HL-60 (cell line): ENCODE results near the gene GCNT1.

Source experiments
- DNase-seq, 2 experiments: peaks; one replicate each; pipeline ENCODE4 v3.0.0-alpha.2; 2010 to 2020; ENCODE audit warnings: low read depth in 1 of 2, low spot score in 1 of 2
- H3K27ac ChIP-seq: fragments of 250-450 bp; sonication (Bioruptor Pico); replicated peaks from 2 replicates; pipeline ENCODE4 v1.5.1; 2020; ENCODE audit warnings: mild to moderate bottlenecking, moderate library complexity
- H3K27me3 ChIP-seq: fragments of 250-450 bp; sonication (Bioruptor Pico); 2 replicates; pipeline ENCODE4 v1.5.1; 2021; ENCODE audit warnings: mild to moderate bottlenecking, moderate library complexity; ENCODE audit not compliant: insufficient read depth, poor library complexity, severe bottlenecking
- H3K4me3 ChIP-seq: replicated peaks from 2 replicates; pipeline ENCODE4 v1.5.1; 2011; ENCODE audit warnings: mild to moderate bottlenecking, control low read depth, low read length; ENCODE audit not compliant: insufficient read depth
- GABPA ChIP-seq: IDR thresholded peaks from 2 replicates; pipeline ENCODE4 v1.6.1; 2012; ENCODE audit warnings: low read depth
- POLR2AphosphoS5 ChIP-seq: IDR thresholded peaks from 2 replicates; pipeline ENCODE4 v1.6.1; 2012; ENCODE audit warnings: low read depth
- SPI1 ChIP-seq: IDR thresholded peaks from 2 replicates; pipeline ENCODE4 v1.6.1; 2012; ENCODE audit warnings: low read depth, mild to moderate bottlenecking, borderline replicate concordance
- TF ChIP-seq, protein P1 (sequence below): IDR thresholded peaks from 2 replicates; pipeline ENCODE4 v1.6.1; 2012; ENCODE audit warnings: low read depth; ENCODE audit not compliant: insufficient replicate concordance
- TF ChIP-seq, protein P2 (sequence below): IDR thresholded peaks from one replicate; pipeline ENCODE4 v1.5.1; 2011; ENCODE audit warnings: low read length, control low read depth, inconsistent platforms; ENCODE audit not compliant: insufficient read depth

Gene GCNT1

DNA sequence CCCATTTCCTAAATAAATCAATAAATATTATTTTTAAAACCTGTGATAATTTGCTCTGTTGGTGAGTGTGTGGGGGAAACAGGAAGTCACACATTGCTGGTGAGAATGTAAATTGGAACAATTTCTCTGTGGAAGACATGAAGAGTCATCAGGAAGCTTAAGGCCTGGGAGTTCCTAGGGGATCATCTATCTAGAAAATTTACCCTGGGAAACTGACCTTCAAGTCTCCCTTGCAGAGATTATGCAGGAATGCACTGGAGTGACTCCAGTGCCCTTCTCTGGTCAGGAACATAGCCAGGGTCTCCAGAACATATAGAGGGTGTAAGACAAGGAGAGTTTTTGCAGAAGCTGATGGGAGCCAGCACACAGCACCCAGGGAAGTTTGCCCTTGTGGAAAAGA lies 13.0 kb upstream of the GCNT1 start:
- TF ChIP-seq GABPA (no peak), POLR2AphosphoS5 (no peak), SPI1 (peak; percentile 51; the same call in 1 of the 2 replicates)
- TF ChIP-seq, protein P1, sequence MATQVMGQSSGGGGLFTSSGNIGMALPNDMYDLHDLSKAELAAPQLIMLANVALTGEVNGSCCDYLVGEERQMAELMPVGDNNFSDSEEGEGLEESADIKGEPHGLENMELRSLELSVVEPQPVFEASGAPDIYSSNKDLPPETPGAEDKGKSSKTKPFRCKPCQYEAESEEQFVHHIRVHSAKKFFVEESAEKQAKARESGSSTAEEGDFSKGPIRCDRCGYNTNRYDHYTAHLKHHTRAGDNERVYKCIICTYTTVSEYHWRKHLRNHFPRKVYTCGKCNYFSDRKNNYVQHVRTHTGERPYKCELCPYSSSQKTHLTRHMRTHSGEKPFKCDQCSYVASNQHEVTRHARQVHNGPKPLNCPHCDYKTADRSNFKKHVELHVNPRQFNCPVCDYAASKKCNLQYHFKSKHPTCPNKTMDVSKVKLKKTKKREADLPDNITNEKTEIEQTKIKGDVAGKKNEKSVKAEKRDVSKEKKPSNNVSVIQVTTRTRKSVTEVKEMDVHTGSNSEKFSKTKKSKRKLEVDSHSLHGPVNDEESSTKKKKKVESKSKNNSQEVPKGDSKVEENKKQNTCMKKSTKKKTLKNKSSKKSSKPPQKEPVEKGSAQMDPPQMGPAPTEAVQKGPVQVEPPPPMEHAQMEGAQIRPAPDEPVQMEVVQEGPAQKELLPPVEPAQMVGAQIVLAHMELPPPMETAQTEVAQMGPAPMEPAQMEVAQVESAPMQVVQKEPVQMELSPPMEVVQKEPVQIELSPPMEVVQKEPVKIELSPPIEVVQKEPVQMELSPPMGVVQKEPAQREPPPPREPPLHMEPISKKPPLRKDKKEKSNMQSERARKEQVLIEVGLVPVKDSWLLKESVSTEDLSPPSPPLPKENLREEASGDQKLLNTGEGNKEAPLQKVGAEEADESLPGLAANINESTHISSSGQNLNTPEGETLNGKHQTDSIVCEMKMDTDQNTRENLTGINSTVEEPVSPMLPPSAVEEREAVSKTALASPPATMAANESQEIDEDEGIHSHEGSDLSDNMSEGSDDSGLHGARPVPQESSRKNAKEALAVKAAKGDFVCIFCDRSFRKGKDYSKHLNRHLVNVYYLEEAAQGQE, result no peak
- TF ChIP-seq, protein P2, sequence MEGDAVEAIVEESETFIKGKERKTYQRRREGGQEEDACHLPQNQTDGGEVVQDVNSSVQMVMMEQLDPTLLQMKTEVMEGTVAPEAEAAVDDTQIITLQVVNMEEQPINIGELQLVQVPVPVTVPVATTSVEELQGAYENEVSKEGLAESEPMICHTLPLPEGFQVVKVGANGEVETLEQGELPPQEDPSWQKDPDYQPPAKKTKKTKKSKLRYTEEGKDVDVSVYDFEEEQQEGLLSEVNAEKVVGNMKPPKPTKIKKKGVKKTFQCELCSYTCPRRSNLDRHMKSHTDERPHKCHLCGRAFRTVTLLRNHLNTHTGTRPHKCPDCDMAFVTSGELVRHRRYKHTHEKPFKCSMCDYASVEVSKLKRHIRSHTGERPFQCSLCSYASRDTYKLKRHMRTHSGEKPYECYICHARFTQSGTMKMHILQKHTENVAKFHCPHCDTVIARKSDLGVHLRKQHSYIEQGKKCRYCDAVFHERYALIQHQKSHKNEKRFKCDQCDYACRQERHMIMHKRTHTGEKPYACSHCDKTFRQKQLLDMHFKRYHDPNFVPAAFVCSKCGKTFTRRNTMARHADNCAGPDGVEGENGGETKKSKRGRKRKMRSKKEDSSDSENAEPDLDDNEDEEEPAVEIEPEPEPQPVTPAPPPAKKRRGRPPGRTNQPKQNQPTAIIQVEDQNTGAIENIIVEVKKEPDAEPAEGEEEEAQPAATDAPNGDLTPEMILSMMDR, result no peak
- Histone ChIP-seq H3K27me3 (no peaks in the 10 kb centered on the region), H3K4me3 (no peak overlapping the region), H3K27ac (no peak overlapping the region)
- no peak for DNase-seq

DNA sequence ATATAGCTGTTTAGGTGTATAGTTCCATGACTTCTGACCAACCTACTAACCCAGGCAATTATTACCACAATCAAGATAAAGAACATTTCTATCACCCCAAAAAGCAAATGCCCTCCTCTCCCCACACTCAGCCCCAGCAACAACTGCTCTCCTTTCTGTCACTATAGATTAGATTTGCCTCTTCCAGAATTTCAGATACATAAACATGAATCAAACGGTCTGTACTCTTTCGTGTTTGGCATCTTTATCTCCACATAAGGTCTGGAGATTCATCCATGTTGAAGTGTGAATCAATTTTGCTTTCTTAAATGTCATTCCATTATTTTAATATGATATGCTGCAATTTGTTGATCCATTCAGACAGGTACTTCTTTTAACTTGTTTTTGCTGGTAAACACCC lies 10.5 kb upstream of the GCNT1 start:
- TF ChIP-seq SPI1 (no peak), GABPA (no peak), POLR2AphosphoS5 (no peak)
- TF ChIP-seq, protein P1, result no peak
- TF ChIP-seq, protein P2, result no peak
- Histone ChIP-seq H3K27ac (no peak overlapping the region), H3K4me3 (no peak overlapping the region), H3K27me3 (no peaks in the 10 kb centered on the region)
- DNase-seq, result no peak

DNA sequence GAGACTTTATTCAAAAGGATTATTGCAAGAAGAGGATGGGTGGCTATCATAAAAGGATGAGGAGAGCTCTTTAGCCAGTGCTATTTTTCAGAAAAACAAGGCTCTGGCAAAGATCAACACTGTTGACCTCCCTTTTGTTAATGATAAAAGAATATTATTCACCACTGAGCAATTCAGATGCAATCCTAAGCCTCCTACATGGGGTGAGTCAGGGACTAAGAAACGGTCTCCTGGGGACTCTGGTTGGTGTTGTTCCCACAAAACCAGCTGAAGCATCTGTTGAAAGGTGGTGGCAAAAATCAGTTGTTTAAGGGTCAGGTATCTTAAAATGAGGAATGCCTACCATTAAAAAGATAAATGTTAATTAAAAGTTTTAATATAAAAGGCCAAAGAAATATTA lies 7.7 kb upstream of the GCNT1 start:
- no peak overlapping the region for H3K4me3 ChIP-seq
- DNase-seq, result no peak
- no peaks in the 10 kb centered on the region for H3K27me3 ChIP-seq
- no peak overlapping the region for H3K27ac ChIP-seq
- TF ChIP-seq SPI1, result no peak
- TF ChIP-seq POLR2AphosphoS5, result no peak
- TF ChIP-seq, protein P2, result no peak

DNA sequence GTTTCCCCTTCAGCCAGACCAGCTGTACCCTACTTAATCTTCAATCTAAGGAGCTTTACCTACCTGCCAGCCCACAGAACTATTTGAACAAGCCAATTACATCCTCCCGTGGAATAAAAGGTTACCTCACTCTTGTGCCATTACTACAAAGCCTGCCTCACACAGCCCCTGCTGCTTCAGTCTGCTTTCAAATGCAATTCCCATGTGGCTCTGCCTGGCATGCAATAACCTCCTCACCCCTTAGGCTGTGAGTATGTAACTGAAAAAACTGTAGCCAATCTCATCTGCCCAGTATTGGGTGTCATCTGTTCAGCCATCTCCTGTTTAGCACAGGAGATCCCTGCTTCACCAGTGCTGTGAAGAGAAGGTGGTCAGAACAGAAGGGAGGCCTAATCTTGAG lies 6.1 kb upstream of the GCNT1 start:
- H3K27ac ChIP-seq, result no peak overlapping the region
- H3K27me3 ChIP-seq, result no peaks in the 10 kb centered on the region
- no peak overlapping the region for H3K4me3 ChIP-seq
- DNase-seq, result no peak
- TF ChIP-seq POLR2AphosphoS5 (no peak), SPI1 (no peak)
- TF ChIP-seq, protein P2, result no peak
- TF ChIP-seq, protein P1, result no peak
